Stomach (tissue), 4 donors: Measurements from ENCODE around the gene ACTL10.

Experiments
- CTCF ChIP-seq, 7 experiments: fragments of 450-650 bp in 4 of 7; fragments of 200-600 bp in 3 of 7; sonication (generic) in 3 of 7; IDR thresholded peaks; one replicate each; pipeline ENCODE4 v1.5.1; 2016 to 2019; ENCODE audit warnings: antibody characterized with exemption in 7 of 7, control low read depth in 2 of 7, mild to moderate bottlenecking in 1 of 7
- EP300 ChIP-seq: sonication (generic); formaldehyde crosslinking; IDR thresholded peaks from one replicate; pipeline ENCODE4 v1.6.1; 2017; ENCODE audit warnings: antibody characterized with exemption
- POLR2A ChIP-seq, 4 donors: fragments of 450-650 bp; IDR thresholded peaks; one replicate each; pipeline ENCODE4 v1.6.1; 2016; ENCODE audit warnings: antibody characterized with exemption in 4 of 4, control low read depth in 2 of 4, mild to moderate bottlenecking in 1 of 4, moderate library complexity in 1 of 4
- POLR2AphosphoS5 ChIP-seq, 3 donors: sonication (generic); formaldehyde crosslinking; IDR thresholded peaks; one replicate each; pipeline ENCODE4 v1.6.1; 2016; ENCODE audit warnings: antibody characterized with exemption in 3 of 3

- TF ChIP-seq EP300 (no peak), CTCF (IDR thresholded peaks at IDR 0.05) (no peak), POLR2AphosphoS5 (IDR thresholded peaks at IDR 0.05) (no peak), POLR2A (IDR thresholded peaks at IDR 0.05) (no peak)
These were observed 18.0 kb downstream of the ACTL10 start for GRCh38 chr20:33684533-33685327.
